WTC11 (cell line): Measurements from ENCODE around the gene QARS1.

ENCODE experiments used
- OVOL2 ChIP-seq: fragments of 250-450 bp; sonication (Bioruptor Pico); IDR thresholded peaks from 2 replicates; pipeline ENCODE4 v1.9.0; 2021; ENCODE audit warnings: mild to moderate bottlenecking, borderline replicate concordance
- ZNF121 ChIP-seq: sonication (generic); formaldehyde crosslinking; IDR thresholded peaks from 2 replicates; pipeline ENCODE4 v1.8.0; 2023; ENCODE audit warnings: missing genetic modification reagents
- ZNF263 ChIP-seq: sonication (generic); formaldehyde crosslinking; IDR thresholded peaks from 2 replicates; pipeline ENCODE4 v1.8.1; 2022; ENCODE audit warnings: low read depth, mild to moderate bottlenecking, moderate library complexity, missing genetic modification reagents
- TF ChIP-seq, protein P1 (sequence below): fragments of 200-600 bp; IDR thresholded peaks from 2 replicates; pipeline ENCODE4 v1.8.0; 2022; ENCODE audit warnings: antibody characterized with exemption

DNA sequence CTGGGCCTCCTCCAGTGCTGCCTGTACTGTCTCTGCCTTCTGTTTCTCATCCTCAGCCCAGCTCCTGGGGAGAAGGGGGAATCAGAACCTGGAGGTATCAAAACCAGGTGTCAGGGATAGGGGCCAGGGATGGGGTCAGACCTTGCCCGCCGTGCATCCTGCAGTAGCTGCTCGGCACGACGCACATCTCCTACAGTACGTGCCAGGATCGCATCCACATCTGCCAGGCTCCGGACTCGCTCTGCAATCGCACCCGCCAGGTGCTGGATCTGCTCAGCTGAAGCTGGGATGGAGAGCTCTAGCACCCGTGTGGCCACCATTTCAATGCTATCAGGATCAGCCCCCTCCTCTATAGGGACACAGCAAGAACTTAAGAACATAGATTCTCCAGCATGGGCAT lies 17.5 kb upstream of the QARS1 start:
- TF ChIP-seq, protein P1, sequence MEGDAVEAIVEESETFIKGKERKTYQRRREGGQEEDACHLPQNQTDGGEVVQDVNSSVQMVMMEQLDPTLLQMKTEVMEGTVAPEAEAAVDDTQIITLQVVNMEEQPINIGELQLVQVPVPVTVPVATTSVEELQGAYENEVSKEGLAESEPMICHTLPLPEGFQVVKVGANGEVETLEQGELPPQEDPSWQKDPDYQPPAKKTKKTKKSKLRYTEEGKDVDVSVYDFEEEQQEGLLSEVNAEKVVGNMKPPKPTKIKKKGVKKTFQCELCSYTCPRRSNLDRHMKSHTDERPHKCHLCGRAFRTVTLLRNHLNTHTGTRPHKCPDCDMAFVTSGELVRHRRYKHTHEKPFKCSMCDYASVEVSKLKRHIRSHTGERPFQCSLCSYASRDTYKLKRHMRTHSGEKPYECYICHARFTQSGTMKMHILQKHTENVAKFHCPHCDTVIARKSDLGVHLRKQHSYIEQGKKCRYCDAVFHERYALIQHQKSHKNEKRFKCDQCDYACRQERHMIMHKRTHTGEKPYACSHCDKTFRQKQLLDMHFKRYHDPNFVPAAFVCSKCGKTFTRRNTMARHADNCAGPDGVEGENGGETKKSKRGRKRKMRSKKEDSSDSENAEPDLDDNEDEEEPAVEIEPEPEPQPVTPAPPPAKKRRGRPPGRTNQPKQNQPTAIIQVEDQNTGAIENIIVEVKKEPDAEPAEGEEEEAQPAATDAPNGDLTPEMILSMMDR = no peak
- TF ChIP-seq OVOL2 (CRISPR knock-in tag) (no peak), ZNF263 (CRISPR knock-in tag) (no peak), ZNF121 (CRISPR knock-in tag) (no peak)
